Germinal center (tissue), 1 donor: ENCODE data around the gene CLMP.
"Not testable (repeated sequence)": the region's sequence is repeated elsewhere in the genome, so short reads cannot be mapped to it uniquely, and the experiment has no call there.

Experiments
- DNase-seq: peaks from one replicate; pipeline ENCODE4 v3.0.0; 2012; ENCODE audit warnings: mixed read lengths, low spot score

The CLMP gene

GRCh38 chr11:123132881-123133280 lies 62.2 kb downstream of the CLMP start:
- DNase-seq: no peak

- DNase-seq: not testable (repeated sequence)
Measured at GRCh38 chr11:123132034-123132766, 62.8 kb downstream of the CLMP start.

- DNase-seq: no peak
Measured at GRCh38 chr11:123129920-123130319, 65.1 kb downstream of the CLMP start.

GRCh38 chr11:123125169-123125568 lies 69.9 kb downstream of the CLMP start:
- no peak for DNase-seq

GRCh38 chr11:123122852-123123251 lies 72.2 kb downstream of the CLMP start:
- DNase-seq: no peak

GRCh38 chr11:123122341-123122740 lies 72.7 kb downstream of the CLMP start:
- no peak for DNase-seq

- no peak for DNase-seq
Measured at GRCh38 chr11:123116486-123116885, 78.6 kb downstream of the CLMP start.

GRCh38 chr11:123111465-123111864 lies 83.6 kb downstream of the CLMP start:
- DNase-seq: peak; percentile 52

GRCh38 chr11:123110397-123110796 lies 84.7 kb downstream of the CLMP start:
- DNase-seq: no peak

GRCh38 chr11:123107945-123108495 lies 87.0 kb downstream of the CLMP start:
- DNase-seq: no peak

- DNase-seq: no peak
Measured at GRCh38 chr11:123104697-123105096, 90.4 kb downstream of the CLMP start.

- peak; percentile 11 for DNase-seq
Measured at GRCh38 chr11:123103326-123103980, 91.6 kb downstream of the CLMP start.

- no peak for DNase-seq
Measured at GRCh38 chr11:123100379-123101085, 94.5 kb downstream of the CLMP start.

- no peak for DNase-seq
Measured at GRCh38 chr11:123098990-123099389, 96.1 kb downstream of the CLMP start.

- no peak for DNase-seq
Measured at GRCh38 chr11:123093739-123094138, 101.3 kb downstream of the CLMP start.

GRCh38 chr11:123091506-123091905 lies 103.5 kb downstream of the CLMP start:
- no peak for DNase-seq

GRCh38 chr11:123090168-123090567 lies 104.9 kb downstream of the CLMP start:
- not testable (repeated sequence) for DNase-seq

- not testable (repeated sequence) for DNase-seq
Measured at GRCh38 chr11:123088896-123089295, 106.2 kb downstream of the CLMP start.

- DNase-seq: not testable (repeated sequence)
Measured at GRCh38 chr11:123087657-123088056, 107.4 kb downstream of the CLMP start.

- no peak for DNase-seq
Measured at GRCh38 chr11:123086305-123086704, 108.7 kb downstream of the CLMP start.

- no peak for DNase-seq
Measured at GRCh38 chr11:123085497-123085896, 109.6 kb downstream of the CLMP start.

GRCh38 chr11:123084454-123084853 lies 110.6 kb downstream of the CLMP start:
- no peak for DNase-seq

GRCh38 chr11:123083623-123084029 lies 111.4 kb downstream of the CLMP start:
- DNase-seq: no peak
